ENCODE data around the gene E2F7. TPM values are rescaled to one million over a fixed set of nuclear protein-coding genes. Genes with fewer than 3 reads are reported as not detected.
A peak's percentile ranks its signal among the peaks of the same experiment; 100 is the strongest.

Gene E2F7
- total and polyA plus RNA-seq, 2 of the 4 experiments (the other 2 are of a cell fraction), result 6.0 to 8.1 TPM

DNA sequence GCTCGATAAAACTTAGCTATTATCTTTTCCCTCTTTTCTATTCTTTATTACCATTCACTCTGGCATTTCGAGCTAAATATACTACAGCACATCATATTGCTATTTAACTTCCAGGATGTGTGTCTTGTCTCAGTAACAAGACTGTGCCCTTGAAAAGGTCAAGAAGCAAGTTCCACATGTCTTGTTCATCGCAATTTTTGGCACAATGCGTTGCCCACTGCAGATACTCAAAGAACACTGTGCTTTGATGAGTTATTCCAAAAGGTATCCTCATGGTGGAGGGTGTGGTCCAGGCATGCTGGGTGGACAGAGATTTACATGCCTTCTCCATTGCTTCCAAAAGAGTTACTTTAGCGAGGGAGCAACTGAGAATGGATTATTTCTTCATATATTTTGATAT, 6.6 kb downstream of the E2F7 start:
- no peak for TF ChIP-seq MAFK (IDR thresholded peaks at IDR 0.05; ENCODE audit: low read depth, low read length)
- TF ChIP-seq BHLHE40 (IDR thresholded peaks at IDR 0.05; ENCODE audit: low read depth, low read length), result no peak
- TF ChIP-seq, protein P1, sequence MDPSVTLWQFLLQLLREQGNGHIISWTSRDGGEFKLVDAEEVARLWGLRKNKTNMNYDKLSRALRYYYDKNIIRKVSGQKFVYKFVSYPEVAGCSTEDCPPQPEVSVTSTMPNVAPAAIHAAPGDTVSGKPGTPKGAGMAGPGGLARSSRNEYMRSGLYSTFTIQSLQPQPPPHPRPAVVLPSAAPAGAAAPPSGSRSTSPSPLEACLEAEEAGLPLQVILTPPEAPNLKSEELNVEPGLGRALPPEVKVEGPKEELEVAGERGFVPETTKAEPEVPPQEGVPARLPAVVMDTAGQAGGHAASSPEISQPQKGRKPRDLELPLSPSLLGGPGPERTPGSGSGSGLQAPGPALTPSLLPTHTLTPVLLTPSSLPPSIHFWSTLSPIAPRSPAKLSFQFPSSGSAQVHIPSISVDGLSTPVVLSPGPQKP (IDR thresholded peaks at IDR 0.05; ENCODE audit: borderline replicate concordance, low read depth, low read length), result no peak
- TF ChIP-seq POLR2A (IDR thresholded peaks at IDR 0.05; ENCODE audit: low read depth, low read length), result no peak
- no peak for TF ChIP-seq SMC3 (IDR thresholded peaks at IDR 0.05; ENCODE audit: low read depth, low read length)
- no peak for TF ChIP-seq FOS (IDR thresholded peaks at IDR 0.05; ENCODE audit: low read depth, low read length)
- no peaks in the 10 kb centered on the region for H3K27me3 ChIP-seq (ENCODE audit: control insufficient read depth, insufficient read depth, low read length)
- 0 out of 2 replicates have a peak overlapping the region, but pooled peaks have one; percentile 18 for H3K23ac ChIP-seq (ENCODE audit: low read depth, low read length)
- H2BK120ac ChIP-seq (ENCODE audit: low read depth, low read length), result no peak overlapping the region; the same call in 1 of the 2 replicates
- intact Hi-C loops (cut with micrococcal nuclease), result no loop called here
- no CpG with 5 or more reads among the region's 5 CpGs for WGBS, 2 experiments (ENCODE audit: extremely low coverage in 2 of 2, insufficient read length in 1 of 2)
- H3K18ac ChIP-seq (ENCODE audit: low read depth, low read length), result no peak overlapping the region
- peaks cover 15% of the 10 kb centered on the region for H3K9me1 ChIP-seq (ENCODE audit: insufficient read depth, low read length)
- H3K9me3 ChIP-seq (ENCODE audit: control insufficient read depth, insufficient read depth, low read length), result no peaks in the 10 kb centered on the region
- H3K4ac ChIP-seq (ENCODE audit: low read depth, low read length), result peak overlapping the region; percentile 37; the same call in 1 of the 2 replicates
- no peak overlapping the region for H2AK9ac ChIP-seq (replicated peaks; ENCODE audit: low read depth, low read length, poor library complexity)
- H2BK20ac ChIP-seq (ENCODE audit: low read depth, low read length), result no peak overlapping the region
- DNase-seq, result peak; percentile 26
- H2AK5ac ChIP-seq (ENCODE audit: low read depth, low read length), result peak overlapping the region; percentile 15; the same call in 1 of the 2 replicates
- H3K9ac ChIP-seq (ENCODE audit: low read depth, low read length), result no peak overlapping the region
- H2AFZ ChIP-seq (replicated peaks; ENCODE audit: low read length, poor library complexity), result no peak overlapping the region
- POLR2A ChIA-PET (ENCODE audit: unreplicated experiment), result no interaction called here
- H2BK5ac ChIP-seq (ENCODE audit: low read depth, low read length, poor library complexity, severe bottlenecking), result no peak overlapping the region
- H3K27ac ChIP-seq (ENCODE audit: insufficient read depth, low read length), result no peak overlapping the region
- H3K56ac ChIP-seq (ENCODE audit: extremely low read depth, insufficient read depth, low read length), result no peak overlapping the region
- peaks cover 1% of the 10 kb centered on the region; the same call in 1 of the 2 replicates for H3K36me3 ChIP-seq (ENCODE audit: control insufficient read depth, insufficient read depth, low read length)
- peaks cover 7% of the 10 kb centered on the region; the same call in 1 of the 2 replicates for H3K4me1 ChIP-seq (ENCODE audit: control insufficient read depth, insufficient read depth, low read length)
- H4K20me1 ChIP-seq (ENCODE audit: insufficient read depth, low read length), result no peaks in the 10 kb centered on the region
- H3K14ac ChIP-seq (replicated peaks; ENCODE audit: low read depth, low read length), result peak overlapping the region; percentile 40; the same call in 1 of the 2 replicates
- no peak overlapping the region for H3K4me3 ChIP-seq (ENCODE audit: insufficient read depth, low read depth, low read length)
- in situ Hi-C loops (cut with MboI; ENCODE audit: low sequenced_read_pairs), result loop anchor here (25.0 kb wide), 1 partner anchor 879 kb away; no protein-coding TSS in a partner anchor
- no peak overlapping the region for H4K91ac ChIP-seq (ENCODE audit: insufficient read depth, low read depth, low read length)
- dilution Hi-C loops (cut with HindIII; ENCODE audit: low sequenced_read_pairs, unreplicated experiment), result no loop called here
- H3K4me2 ChIP-seq (ENCODE audit: low read depth, low read length), result no peak overlapping the region
- no peak overlapping the region for H4K5ac ChIP-seq (ENCODE audit: low read depth, low read length)
- H2BK15ac ChIP-seq (ENCODE audit: low read depth, low read length), result no peak overlapping the region; the same call in 2 of the 3 replicates
- ATAC-seq (ENCODE audit: low read depth), result no peak
- CTCF ChIA-PET, result interaction anchor here (0.6 to 3.8 kb wide), 3 partner anchors 9 to 867 kb away, joined by 3 to 19 read pairs (median 3); no protein-coding TSS in a partner anchor
- BruUV-seq (replicated peaks), result no TSS peak
- H3K79me1 ChIP-seq (ENCODE audit: low read depth in 1 of 2, low read length in 2 of 2), result peaks cover 45 to 72% of the 10 kb centered on the region in 2 experiments
- no peak overlapping the region for H4K8ac ChIP-seq (ENCODE audit: low read depth in 2 of 2, low read length in 2 of 2)

Data from IMR-90 (cell line).